Measurements from ENCODE around the gene TBC1D13.
A peak's percentile ranks its signal among the peaks of the same experiment; 100 is the strongest.
"Not testable (repeated sequence)": the region's sequence is repeated elsewhere in the genome, so short reads cannot be mapped to it uniquely, and the experiment has no call there.

Gene TBC1D13

DNA sequence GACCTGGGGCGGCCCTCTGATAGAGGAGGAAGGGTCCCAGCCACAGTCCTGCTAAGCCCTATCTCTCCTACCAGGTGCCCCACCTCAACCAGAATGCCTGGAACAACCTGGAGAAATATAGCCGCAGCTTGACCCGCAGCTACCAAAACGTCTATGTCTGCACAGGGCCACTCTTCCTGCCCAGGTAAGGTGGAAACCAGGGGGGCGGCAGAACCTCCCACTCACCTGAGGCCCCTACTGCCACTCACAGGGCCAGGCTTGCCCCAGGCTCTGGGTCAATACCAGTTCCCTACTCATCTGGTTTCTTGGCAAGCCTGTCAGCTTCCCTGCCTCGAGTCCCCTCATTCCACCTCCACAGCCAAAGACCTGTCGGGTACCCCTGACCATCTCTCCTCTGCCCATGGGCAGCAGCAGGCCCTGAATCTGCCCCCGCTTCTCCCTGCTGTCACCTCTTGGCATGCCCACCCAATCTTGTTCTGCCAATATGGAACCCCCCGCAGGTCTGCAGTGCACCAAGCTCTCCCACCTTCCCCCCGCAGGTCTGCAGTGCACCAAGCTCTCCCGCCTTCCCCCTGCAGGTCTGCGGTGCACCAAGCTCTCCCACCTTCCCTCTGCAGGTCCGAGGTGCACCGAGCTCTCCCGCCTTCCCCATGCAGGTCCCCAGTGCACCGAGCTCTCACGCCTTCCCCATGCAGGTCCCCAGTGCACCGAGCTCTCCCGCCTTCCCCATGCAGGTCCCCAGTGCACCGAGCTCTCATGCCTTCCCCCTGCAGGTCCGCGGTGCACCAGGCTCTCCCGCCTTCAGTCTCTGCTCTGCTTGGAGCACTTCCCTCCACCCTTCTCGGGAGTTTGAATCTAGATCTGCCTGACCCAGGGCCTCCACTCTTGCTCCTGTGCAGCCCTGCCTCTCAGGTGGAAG lies 33.9 kb downstream of the TBC1D13 start:
- no peak for DNase-seq (ENCODE audit: low read depth, low spot score)

- DNase-seq (ENCODE audit: low read depth, low spot score), result no peak
Observed at GRCh38 chr9:128821584-128822406, 34.7 kb downstream of the TBC1D13 start.

DNA sequence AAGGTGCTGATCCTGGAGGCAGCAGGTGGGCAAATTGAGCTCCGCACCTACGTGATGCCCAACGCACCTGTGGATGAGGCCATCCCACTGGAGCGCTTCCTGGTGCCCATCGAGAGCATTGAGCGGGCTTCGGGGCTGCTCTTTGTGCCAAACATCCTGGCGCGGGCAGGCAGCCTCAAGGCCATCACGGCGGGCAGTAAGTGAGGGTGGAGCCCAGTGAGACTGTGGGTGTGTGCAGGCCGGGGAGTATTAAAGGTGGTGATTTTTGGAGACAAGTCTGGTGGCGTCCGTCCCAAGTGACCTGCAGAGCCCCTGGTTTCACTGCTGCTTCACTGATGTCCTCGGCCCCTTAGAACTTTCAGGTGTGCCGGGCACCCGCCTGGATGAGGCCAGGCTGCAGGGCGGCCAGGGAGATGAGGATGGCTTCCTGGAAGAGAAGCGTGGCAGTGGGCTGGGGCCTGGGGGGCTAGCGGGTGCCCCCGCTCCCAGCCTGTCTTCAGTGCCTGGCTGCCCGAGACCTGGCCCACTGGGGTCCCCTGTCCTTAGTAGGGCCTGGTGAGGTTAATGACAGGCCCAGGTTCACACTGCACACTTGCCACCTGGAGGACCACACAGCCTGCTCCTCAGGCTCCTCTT lies 35.5 kb downstream of the TBC1D13 start:
- no peak for DNase-seq (ENCODE audit: low read depth, low spot score)

DNA sequence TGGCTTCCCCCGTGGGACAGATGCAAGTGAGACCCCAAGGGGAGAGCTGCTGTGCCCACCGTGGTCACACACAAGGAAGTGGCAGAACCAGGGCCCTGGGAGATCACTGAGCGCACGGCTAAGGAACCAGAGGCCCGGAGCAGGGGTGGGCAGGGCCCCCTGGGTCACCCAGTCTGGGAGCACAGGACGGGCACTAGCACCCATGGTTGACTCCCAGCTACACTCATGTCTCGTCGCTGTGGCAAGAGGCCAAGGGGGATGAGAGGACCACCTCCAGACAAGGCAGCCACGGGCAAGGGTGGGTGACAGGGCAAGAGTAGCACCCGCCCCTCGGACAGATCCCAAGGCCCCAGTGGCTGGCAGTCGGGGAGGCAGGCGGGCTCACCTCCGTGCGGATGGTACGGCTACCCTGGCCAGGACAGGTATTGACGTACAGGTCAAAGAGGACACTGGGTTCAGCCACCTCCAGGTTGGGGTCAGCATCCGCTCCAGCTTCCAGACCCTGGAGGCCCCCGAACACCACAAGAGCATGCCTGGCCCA lies 36.4 kb downstream of the TBC1D13 start:
- DNase-seq (ENCODE audit: low read depth, low spot score), result no peak

DNA sequence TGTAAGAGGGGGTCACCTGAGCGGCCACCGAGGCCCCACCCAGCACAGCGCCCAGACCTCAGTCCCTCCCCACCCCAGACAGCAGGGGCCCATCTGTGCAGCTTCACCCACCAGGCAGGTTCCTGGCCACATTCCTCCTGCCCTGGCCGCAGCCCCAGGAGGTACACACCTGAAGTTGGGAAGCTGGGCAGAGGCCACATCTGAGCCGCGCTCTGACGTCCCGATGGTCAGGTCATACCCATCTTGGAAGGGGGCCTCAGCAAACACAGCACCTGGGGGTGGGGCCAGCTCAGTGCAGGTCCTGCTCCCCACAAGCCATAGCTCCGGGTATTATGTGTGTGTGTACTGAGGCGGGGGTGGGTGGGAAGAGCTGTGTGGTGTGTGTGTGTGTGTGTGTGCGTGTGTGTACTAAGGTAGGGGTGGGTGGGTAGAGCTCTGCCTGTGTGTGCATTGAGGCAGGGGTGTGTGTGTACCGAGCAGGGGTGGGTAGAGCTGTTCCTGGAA lies 36.9 kb downstream of the TBC1D13 start:
- DNase-seq (ENCODE audit: low read depth, low spot score), result no peak

DNA sequence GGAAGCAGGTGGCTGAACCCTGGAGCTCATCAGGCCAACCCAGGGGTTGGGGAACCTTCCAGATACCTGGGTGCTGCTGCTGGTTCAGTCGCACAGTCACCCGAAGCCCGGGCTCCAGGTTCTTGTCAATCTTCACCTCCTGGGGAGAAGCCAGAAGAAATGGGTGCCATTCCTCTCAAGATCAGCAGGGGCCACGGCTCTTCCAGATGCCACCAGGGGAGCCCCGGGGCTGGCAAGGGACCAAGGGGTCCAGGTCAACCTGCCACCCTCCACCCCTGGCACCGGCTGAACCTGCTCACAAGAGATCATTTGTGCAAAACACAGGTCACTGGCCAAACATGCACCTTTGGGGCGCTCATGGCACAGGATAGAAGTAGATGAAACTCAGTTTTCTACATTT lies 37.9 kb downstream of the TBC1D13 start:
- DNase-seq (ENCODE audit: low read depth, low spot score), result no peak

- DNase-seq (ENCODE audit: low read depth, low spot score), result no peak
Observed at GRCh38 chr9:128825923-128826700, 39.1 kb downstream of the TBC1D13 start.

DNA sequence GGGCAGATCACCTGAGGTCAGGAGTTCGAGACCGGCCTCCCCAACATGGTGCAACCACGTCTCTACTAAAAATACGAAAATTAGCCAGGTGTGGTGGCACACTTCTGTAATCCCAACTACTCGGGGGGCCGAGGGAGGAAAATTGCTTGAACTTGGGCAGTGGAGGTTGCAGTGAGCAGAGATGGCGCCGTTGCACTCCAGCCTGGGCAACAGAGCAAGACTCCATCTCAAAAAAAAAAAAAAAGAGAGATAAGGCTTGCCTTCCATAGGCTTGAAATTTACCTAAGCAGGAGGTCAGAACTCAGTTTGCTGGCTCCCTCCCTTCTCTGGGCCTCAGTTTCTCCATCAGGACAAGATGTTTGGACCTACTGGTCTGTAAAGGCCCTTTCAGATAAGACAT lies 41.2 kb downstream of the TBC1D13 start:
- DNase-seq (ENCODE audit: low read depth, low spot score), result no peak

- DNase-seq (ENCODE audit: low read depth, low spot score), result no peak
Observed at GRCh38 chr9:128828719-128829452, 41.8 kb downstream of the TBC1D13 start.

GRCh38 chr9:128829477-128830251 lies 42.6 kb downstream of the TBC1D13 start, which contains the start of gene SPOUT1:
Gene SPOUT1 (minus strand): TSS chr9:128829794. CDS start chr9:128829780, 14 bp downstream.
- DNase-seq (ENCODE audit: low read depth, low spot score), result peak; percentile 86

DNA sequence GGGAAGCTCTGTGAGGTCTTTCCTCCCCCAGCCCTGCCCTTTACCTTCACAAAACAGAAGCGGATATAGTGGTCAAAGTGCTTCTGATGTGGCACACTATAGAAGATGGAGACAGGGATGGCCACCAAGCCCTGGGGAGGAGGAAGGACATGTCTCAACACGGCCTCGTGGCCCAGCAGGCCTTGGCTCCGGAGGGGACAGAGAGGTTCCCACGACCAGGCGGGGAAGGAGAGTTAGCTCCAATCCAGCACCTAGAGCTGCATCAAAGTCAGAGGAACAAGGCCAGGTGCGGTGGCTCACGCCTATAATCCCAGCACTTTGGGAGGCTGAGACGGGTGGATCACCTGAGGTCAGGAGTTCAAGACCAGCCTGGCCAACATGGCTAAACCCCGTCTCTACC lies 46.6 kb downstream of the TBC1D13 start:
- no peak for DNase-seq (ENCODE audit: low read depth, low spot score)

GRCh38 chr9:128835246-128836210 lies 48.5 kb downstream of the TBC1D13 start:
- no peak for DNase-seq (ENCODE audit: low read depth, low spot score)

- no peak for DNase-seq (ENCODE audit: low read depth, low spot score)
Observed at GRCh38 chr9:128836509-128837145, 49.6 kb downstream of the TBC1D13 start.

DNA sequence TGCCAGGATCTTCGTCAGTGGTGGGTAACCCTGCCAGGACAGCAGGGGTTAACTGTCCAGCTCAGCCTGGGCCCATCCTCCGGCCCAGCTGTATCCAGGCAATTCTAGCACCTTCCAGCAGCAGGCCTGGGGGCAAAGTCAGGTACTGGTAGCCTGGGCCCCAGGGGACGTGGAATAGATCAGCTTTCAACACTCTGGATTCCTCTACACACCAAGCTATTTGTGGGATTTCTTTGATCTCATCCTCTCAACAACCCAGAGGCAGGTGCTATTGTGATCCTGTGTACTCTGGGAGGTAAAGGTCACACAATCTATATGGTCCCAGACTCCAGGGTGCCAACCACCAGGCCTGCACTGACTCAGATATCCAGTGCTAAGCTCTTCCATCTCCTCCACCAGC lies 51.3 kb downstream of the TBC1D13 start:
- DNase-seq (ENCODE audit: low read depth, low spot score), result no peak

- no peak for DNase-seq (ENCODE audit: low read depth, low spot score)
Observed at GRCh38 chr9:128840524-128840923, 53.5 kb downstream of the TBC1D13 start.

DNA sequence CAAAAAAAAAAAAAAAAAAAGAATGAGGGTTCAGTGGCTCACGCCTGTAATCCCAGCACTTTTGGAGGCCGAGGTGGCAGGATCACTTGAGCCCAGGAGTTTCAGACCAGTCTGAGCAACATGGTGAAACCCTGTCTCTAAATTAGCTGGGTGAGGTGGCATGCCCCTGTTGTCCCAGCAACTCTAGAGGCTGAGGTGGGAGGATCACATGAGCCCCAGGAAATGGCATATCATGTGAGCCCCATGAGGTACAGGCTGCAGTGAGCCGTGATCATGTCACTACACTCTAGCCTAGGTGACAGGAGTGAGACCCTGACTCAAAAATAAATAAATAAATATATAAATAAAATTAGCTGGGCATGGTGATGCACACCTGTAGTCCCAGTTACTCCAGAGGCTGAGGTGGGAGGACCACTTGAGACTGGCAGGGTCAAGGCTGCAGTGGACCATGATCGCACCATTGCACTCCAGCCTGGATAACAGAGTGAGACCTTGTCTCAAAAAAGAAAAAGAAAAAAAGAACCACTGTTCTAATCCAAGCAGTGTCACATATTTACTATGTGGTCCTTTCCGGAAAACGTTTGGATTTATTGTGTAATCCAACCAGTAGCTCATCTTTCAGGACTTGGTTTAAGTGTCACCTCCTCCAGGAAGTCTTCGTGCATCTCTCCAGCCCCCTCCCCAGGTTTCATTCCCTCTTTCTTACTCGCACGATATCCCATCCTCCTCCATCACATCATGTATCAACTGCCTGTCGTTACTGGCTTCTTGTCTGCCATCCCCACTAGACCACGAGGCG lies 54.8 kb downstream of the TBC1D13 start:
- DNase-seq (ENCODE audit: low read depth, low spot score), result no peak

DNA sequence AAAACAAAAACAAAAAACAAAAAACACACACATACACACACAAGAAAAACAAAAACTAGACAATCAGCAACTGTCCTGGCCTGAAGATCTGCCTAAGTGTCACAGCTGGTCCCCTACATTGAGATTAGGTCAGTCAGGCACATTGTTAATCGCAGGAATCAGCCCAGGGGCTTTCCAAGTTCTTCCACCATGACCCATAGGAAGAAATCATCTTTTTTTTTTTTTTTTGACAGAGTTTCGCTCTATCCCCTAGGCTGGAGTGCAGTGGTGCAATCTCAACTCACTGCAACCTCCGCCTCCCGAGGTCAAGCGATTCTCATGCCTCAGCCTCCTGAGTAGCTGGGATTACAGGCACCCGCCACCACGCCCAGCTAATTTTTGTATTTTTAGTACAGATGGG lies 56.1 kb downstream of the TBC1D13 start:
- not testable (repeated sequence) for DNase-seq (ENCODE audit: low read depth, low spot score)
